Heart right ventricle (tissue), 16 donors: Measurements from ENCODE around the gene TGM1. TPM values are rescaled to one million over a fixed set of nuclear protein-coding genes. Genes with fewer than 3 reads are reported as not detected.

Experiments
- ATAC-seq, 8 donors: fragments of 200-7000 bp; cut with Tn5 transposase; one replicate each; pipeline ENCODE4 v1.9.1; 2020; ENCODE audit warnings: mild to moderate bottlenecking in 8 of 8, moderate library complexity in 8 of 8, moderate number of reproducible peaks in 1 of 8
- DNase-seq, 2 donors: peaks; one replicate each; pipeline ENCODE4 v3.0.0-alpha.2; 2020
- H3K27ac ChIP-seq, 10 donors: fragments of 200-600 bp; sonication (generic) in 2 of 10; one replicate each; pipeline versions ENCODE4 v1.5.0 to v1.8.0; 2020 to 2022; ENCODE audit warnings: mild to moderate bottlenecking in 3 of 10
- H3K27me3 ChIP-seq, 7 donors: fragments of 200-600 bp; one replicate each; pipeline ENCODE4 v1.8.0; 2021 to 2022; ENCODE audit warnings: mild to moderate bottlenecking in 2 of 7
- H3K36me3 ChIP-seq, 9 donors: fragments of 200-600 bp; sonication (generic) in 1 of 9; one replicate each; pipeline versions ENCODE4 v1.5.0 to v1.8.0; 2020 to 2022; ENCODE audit warnings: mild to moderate bottlenecking in 2 of 9
- H3K4me1 ChIP-seq, 9 donors: fragments of 200-600 bp; sonication (generic) in 1 of 9; one replicate each; pipeline versions ENCODE4 v1.5.0 to v1.8.0; 2020 to 2022; ENCODE audit warnings: mild to moderate bottlenecking in 4 of 9
- H3K4me3 ChIP-seq, 10 donors: fragments of 200-600 bp; sonication (generic) in 2 of 10; one replicate each; pipeline versions ENCODE4 v1.5.0 to v1.8.0; 2020 to 2022; ENCODE audit warnings: mild to moderate bottlenecking in 7 of 10, moderate library complexity in 2 of 10
- H3K9me3 ChIP-seq, 11 donors: fragments of 200-600 bp in 10 of 11; sonication (generic) in 2 of 11; one replicate each; pipeline versions ENCODE4 v1.5.0 to v1.8.0; 2013 to 2022; ENCODE audit warnings: mild to moderate bottlenecking in 2 of 11, control low read depth in 1 of 11, moderate library complexity in 1 of 11
- WGBS, 2 donors: extraction: QIAGEN DNeasy Blood & Tissue Kit; methylation state at CpG; one replicate each; pipeline ENCODE4 v1.1.7; 2013; ENCODE audit warnings: inconsistent platforms in 1 of 2; 5-methylcytosine and 5-hydroxymethylcytosine counted together
- intact Hi-C, 10 donors: fragments of 100-400 bp; cut with DNase I; formaldehyde crosslinking; loops; one replicate each; pipeline versions ENCODE4 v1.11.1 to v1.14.2; 2022
- polyA plus RNA-seq, 2 donors: library from polyadenylated mRNA; stranded (reverse); fragments of 200-250 nt; gene quantifications; one replicate each; pipeline ENCODE4 v1.2.3, GENCODE V29; 2013
- total RNA-seq, 10 donors: library from RNA; stranded (reverse); fragmentation: NEBNext Ultra II Directional in 3 of 10; extraction: Animal tissue kit (Norgen Biotek cat#: 25700) in 3 of 10; gene quantifications; one replicate each; pipeline versions ENCODE4 v1.2.1 to v1.2.4, GENCODE V29; 2021 to 2023
- TF ChIP-seq, protein P1 (sequence below), 9 donors: fragments of 200-600 bp; sonication (generic) in 2 of 9; IDR thresholded peaks; one replicate each; pipeline versions ENCODE4 v1.5.0 to v1.8.0; 2021 to 2022; ENCODE audit warnings: antibody characterized with exemption in 9 of 9, mild to moderate bottlenecking in 5 of 9, moderate library complexity in 1 of 9
- donor health status: Arrhythmogenic right ventricular cardiomyopathy.
- donor health status: ischemic (EF 13 %, LVEDD 7.1; RV severe dilation, severe dysfunction).
- donor health status: healthy with polysubstance abuse.
- donor health status: DM: no; HTN: yes; CAD: no.
- donor health status: DM: no; HTN: no; CAD: no.
- donor health status: ischemic (EF 25% LVEDD 6.9; RV normal size, moderate dysfunction).
- donor health status: ischemic (EF 25% LVEDD 5.7; RV mildly dilated, moderate dysfunction).
- donor health status: healthy.
- donor health status: DM: yes; HTN: yes; CAD: no.
- donor health status: Ischemic cardiomyopathy.
- donor health status: ischemic (EF 35%, LVEDD 5.7; RV mildly dilated, moderate dysfunction).
- donor health status: nonischemic (EF 11% LVEDD 7.7; RV severe dilation, severe dysfunction).
- donor health status: DM: yes; HTN: yes; CAD: no.
- donor health status: PGD.
- donor health status: ischemic (EF 29% LVEDD 5.4; RV normal size, mild dysfunction).
- donor health status: nonischemic (EF 23%, LVEDD 6.1; RV moderate dilation, normal function).

TGM1 gene
- total and polyA plus RNA-seq, 12 donors: 0.17 to 2.2 (median 0.65) TPM

DNA sequence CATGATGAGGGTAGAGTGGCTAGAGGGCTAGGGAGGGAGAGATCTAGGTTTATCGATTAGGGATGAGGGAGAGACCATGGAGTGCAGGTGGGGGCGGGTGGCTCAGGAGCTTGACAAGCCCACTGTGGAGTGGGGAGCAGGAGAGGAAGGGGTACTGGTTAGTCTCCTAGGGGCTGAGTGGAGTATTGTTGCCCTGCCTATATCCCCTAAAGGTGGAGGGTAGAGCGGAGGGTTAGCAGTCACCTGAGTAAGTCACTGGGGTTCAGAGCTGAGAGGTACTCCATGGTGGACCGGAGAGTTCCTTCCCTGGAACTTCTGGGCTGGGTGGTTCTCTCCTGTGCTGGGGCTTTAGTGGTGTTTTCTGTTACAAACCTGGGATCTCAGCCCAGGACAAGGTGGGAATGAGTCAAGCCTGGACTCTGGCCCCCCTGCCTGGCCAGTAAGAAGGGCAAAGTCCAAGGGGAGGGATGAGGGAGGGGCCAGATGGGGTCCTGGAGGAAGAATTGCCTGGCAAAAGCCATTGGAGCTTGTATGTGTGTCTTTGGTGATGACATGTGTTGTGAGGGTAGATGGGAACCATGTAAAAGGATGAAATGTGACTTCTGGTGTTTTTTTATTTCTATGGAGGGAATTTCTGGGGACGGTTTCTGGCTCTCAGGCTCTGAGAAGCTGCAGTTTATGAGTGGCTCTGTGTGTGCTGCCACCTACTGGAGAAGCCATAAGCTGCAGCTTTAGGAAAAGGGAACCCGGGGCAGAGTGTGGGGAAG lies 44.8 kb upstream of the TGM1 start, which contains the start of gene CIDEB:
Gene CIDEB, minus strand, starts transcription at position 403 of the 767 bp plus-strand sequence. Its CDS starts 119 bp downstream, at position 284.
- WGBS, 2 donors: 60 to 62% methylated on average over 6 of the region's 6 CpGs
- ATAC-seq (peak in 3 of 8 donors; percentile 15 to 21 (median 18)), DNase-seq (peak in 1 of 2 donors; percentile 58)
- intact Hi-C loops: no loop called here
- Histone ChIP-seq H3K27me3 (no peaks in the 10 kb centered on the region), H3K27ac (no peak within 1 kb of the TSS), H3K9me3 (no peaks in the 10 kb centered on the region), H3K36me3 (peaks cover 0 to 52% (median 34%) of the 10 kb centered on the region in 9 donors), H3K4me1 (peaks cover 11 to 52% (median 36%) of the 10 kb centered on the region in 9 donors), H3K4me3 (no peak within 1 kb of the TSS)
- TF ChIP-seq, protein P1, sequence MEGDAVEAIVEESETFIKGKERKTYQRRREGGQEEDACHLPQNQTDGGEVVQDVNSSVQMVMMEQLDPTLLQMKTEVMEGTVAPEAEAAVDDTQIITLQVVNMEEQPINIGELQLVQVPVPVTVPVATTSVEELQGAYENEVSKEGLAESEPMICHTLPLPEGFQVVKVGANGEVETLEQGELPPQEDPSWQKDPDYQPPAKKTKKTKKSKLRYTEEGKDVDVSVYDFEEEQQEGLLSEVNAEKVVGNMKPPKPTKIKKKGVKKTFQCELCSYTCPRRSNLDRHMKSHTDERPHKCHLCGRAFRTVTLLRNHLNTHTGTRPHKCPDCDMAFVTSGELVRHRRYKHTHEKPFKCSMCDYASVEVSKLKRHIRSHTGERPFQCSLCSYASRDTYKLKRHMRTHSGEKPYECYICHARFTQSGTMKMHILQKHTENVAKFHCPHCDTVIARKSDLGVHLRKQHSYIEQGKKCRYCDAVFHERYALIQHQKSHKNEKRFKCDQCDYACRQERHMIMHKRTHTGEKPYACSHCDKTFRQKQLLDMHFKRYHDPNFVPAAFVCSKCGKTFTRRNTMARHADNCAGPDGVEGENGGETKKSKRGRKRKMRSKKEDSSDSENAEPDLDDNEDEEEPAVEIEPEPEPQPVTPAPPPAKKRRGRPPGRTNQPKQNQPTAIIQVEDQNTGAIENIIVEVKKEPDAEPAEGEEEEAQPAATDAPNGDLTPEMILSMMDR (IDR thresholded peaks at IDR 0.05): peak; percentile 82 to 95 (median 93)

DNA sequence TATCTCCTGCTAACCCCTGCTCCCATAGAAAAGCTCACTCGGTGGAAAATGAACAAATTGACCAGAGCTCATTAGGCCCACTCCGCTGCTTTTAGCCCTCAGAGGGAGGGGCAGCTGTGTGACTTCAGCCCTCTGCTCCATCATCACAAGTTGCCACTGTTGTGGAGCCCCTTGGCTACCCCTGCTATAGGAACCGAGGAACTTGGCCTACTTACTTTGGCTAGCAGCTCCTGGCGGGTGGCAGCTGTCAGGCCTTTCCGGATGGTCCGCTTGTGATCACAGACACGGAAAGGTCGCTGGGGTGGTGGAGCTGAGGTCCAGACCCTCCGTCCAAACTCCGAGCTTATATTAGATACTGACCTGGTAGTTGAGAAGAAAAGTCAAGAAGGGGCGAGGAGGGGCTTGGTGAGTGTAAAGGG lies 44.2 kb upstream of the TGM1 start:
- H3K36me3 ChIP-seq: peaks cover 0 to 58% (median 39%) of the 10 kb centered on the region in 9 donors
- no peaks in the 10 kb centered on the region for H3K9me3 ChIP-seq
- ATAC-seq (no peak), DNase-seq (no peak)
- TF ChIP-seq, protein P1 (IDR thresholded peaks at IDR 0.05): no peak
- no peaks in the 10 kb centered on the region for H3K27me3 ChIP-seq
- H3K27ac ChIP-seq: no peak overlapping the region
- intact Hi-C loops: no loop called here
- WGBS, 2 donors: 84 to 88% methylated on average over 11 of the region's 11 CpGs
- H3K4me1 ChIP-seq: peaks cover 11 to 46% (median 30%) of the 10 kb centered on the region in 9 donors
- no peak overlapping the region for H3K4me3 ChIP-seq

GRCh38 chr14:24304019-24304387 lies 41.0 kb upstream of the TGM1 start:
- Histone ChIP-seq H3K27me3 (no peaks in the 10 kb centered on the region), H3K4me3 (no peak overlapping the region), H3K9me3 (no peaks in the 10 kb centered on the region), H3K4me1 (peaks cover 0 to 35% (median 20%) of the 10 kb centered on the region in 9 donors), H3K27ac (no peak overlapping the region), H3K36me3 (peaks cover 0 to 72% (median 46%) of the 10 kb centered on the region in 9 donors)
- TF ChIP-seq, protein P1 (IDR thresholded peaks at IDR 0.05): no peak
- no peak for DNase-seq
- intact Hi-C loops: no loop called here
- no peak for ATAC-seq
- 95 to 96% methylated on average over 11 of the region's 11 CpGs for WGBS, 2 donors

- WGBS, 2 donors: 30 to 31% methylated on average over 16 of the region's 16 CpGs
- intact Hi-C loops: no loop called here
- TF ChIP-seq, protein P1 (IDR thresholded peaks at IDR 0.05): no peak
Observed at GRCh38 chr14:24300326-24300980, 37.5 kb upstream of the TGM1 start.

More at GRCh38 chr14:24300326-24300980, 37.5 kb upstream of the TGM1 start:
- Histone ChIP-seq H3K9me3 (no peaks in the 10 kb centered on the region), H3K27ac (peak overlapping the region in 7 of 10 donors; percentile 83 to 91 (median 84)), H3K4me1 (peaks cover 0 to 46% (median 25%) of the 10 kb centered on the region in 9 donors), H3K36me3 (peaks cover 0 to 62% (median 35%) of the 10 kb centered on the region in 9 donors), H3K27me3 (no peaks in the 10 kb centered on the region), H3K4me3 (peak overlapping the region; percentile 79 to 97 (median 92))
- no peak for DNase-seq
- no peak for ATAC-seq
